ENCODE results near the gene RPL27A.

- TF ChIP-seq CTCF (IDR thresholded peaks at IDR 0.05): no peak
- TF ChIP-seq POLR2A (IDR thresholded peaks at IDR 0.05): no peak
Observed at GRCh38 chr11:8714622-8715225, 32.1 kb downstream of the RPL27A start.
